Smooth muscle cell (in vitro differentiated cells): ENCODE measurements around the gene LCTL. TPM values are rescaled to one million over a fixed set of nuclear protein-coding genes. Genes with fewer than 3 reads are reported as not detected.
"Not testable (repeated sequence)": the region's sequence is repeated elsewhere in the genome, so short reads cannot be mapped to it uniquely, and the experiment has no call there.

Experiments used
- DNase-seq: peaks from one replicate; lab custom pipeline; 2025; ENCODE audit not compliant: unreplicated experiment; lab: John Stamatoyannopoulos, UW
- H2AFZ ChIP-seq: fragments of 200-600 bp; sonication (generic); 2 replicates; pipeline ENCODE4 v1.6.0; 2016; ENCODE audit warnings: antibody characterized with exemption, low read depth, mild to moderate bottlenecking
- H3F3A ChIP-seq: fragments of 200-600 bp; sonication (generic); 2 replicates; pipeline ENCODE4 v1.6.0; 2017; ENCODE audit warnings: antibody characterized with exemption, low read depth
- H3K27ac ChIP-seq: fragments of 200-600 bp; sonication (generic); 2 replicates; pipeline ENCODE4 v1.5.1; 2016; ENCODE audit warnings: low read depth, mild to moderate bottlenecking
- H3K27me3 ChIP-seq: fragments of 200-600 bp; sonication (generic); 2 replicates; pipeline ENCODE4 v1.6.1; 2016; ENCODE audit warnings: low read depth, mild to moderate bottlenecking
- H3K36me3 ChIP-seq: fragments of 200-600 bp; sonication (generic); 2 replicates; pipeline ENCODE4 v1.5.1; 2016; ENCODE audit warnings: low read depth
- H3K4me1 ChIP-seq: fragments of 200-600 bp; sonication (generic); 2 replicates; pipeline ENCODE4 v1.5.1; 2016; ENCODE audit warnings: low read depth
- H3K4me2 ChIP-seq: fragments of 200-600 bp; sonication (generic); 2 replicates; pipeline ENCODE4 v1.6.0; 2016; ENCODE audit warnings: mild to moderate bottlenecking
- H3K4me3 ChIP-seq: fragments of 200-600 bp; sonication (generic); 2 replicates; pipeline ENCODE4 v1.5.1; 2016; ENCODE audit warnings: mild to moderate bottlenecking
- H3K79me2 ChIP-seq: fragments of 200-600 bp; sonication (generic); 2 replicates; pipeline ENCODE4 v1.6.0; 2016; ENCODE audit warnings: low read depth, mild to moderate bottlenecking
- H3K9ac ChIP-seq: fragments of 200-600 bp; sonication (generic); 2 replicates; pipeline ENCODE4 v1.6.0; 2016; ENCODE audit warnings: low read depth
- H3K9me3 ChIP-seq: fragments of 200-600 bp; sonication (generic); replicated peaks from 2 replicates; pipeline ENCODE4 v1.5.1; 2016; ENCODE audit warnings: low read depth
- H4K20me1 ChIP-seq: fragments of 200-600 bp; sonication (generic); 2 replicates; pipeline ENCODE4 v1.6.0; 2016; ENCODE audit warnings: low read depth
- WGBS: methylation state at CpG from one replicate; pipeline ENCODE4 v1.1.7; 2016; ENCODE audit warnings: low lambda C conversion rate; 5-methylcytosine and 5-hydroxymethylcytosine counted together
- polyA plus RNA-seq: library from polyadenylated mRNA; unstranded; fragments of >200 nt; fragmentation: Nextera tagmentation; extraction: Ambion mirVana; gene quantifications from 2 replicates; pipeline ENCODE4 v1.2.1, GENCODE V29; 2016
- total RNA-seq: library from RNA; depleted of rRNA; stranded (reverse); fragments of >200 nt; gene quantifications from 2 replicates; pipeline ENCODE4 v1.2.3, GENCODE V29; 2014
- TF ChIP-seq, protein P1 (sequence below): fragments of 200-600 bp; sonication (generic); IDR thresholded peaks from 2 replicates; pipeline ENCODE4 v1.5.1; 2017; ENCODE audit warnings: borderline replicate concordance, mild to moderate bottlenecking, antibody characterized with exemption; ENCODE audit not compliant: insufficient read depth, poor library complexity, severe bottlenecking

The LCTL gene
- total and polyA plus RNA-seq, 2 experiments from 2014 or later = 4.3 to 6.4 TPM

GRCh38 chr15:66590435-66590834 lies 24.6 kb upstream of the LCTL start:
- H3F3A ChIP-seq = no peaks in the 10 kb centered on the region
- no peak overlapping the region for H3K4me3 ChIP-seq
- no peaks in the 10 kb centered on the region for H4K20me1 ChIP-seq
- no peaks in the 10 kb centered on the region for H3K4me1 ChIP-seq
- H3K9ac ChIP-seq = no peak overlapping the region
- H3K27ac ChIP-seq = no peak overlapping the region
- 97% methylated on average over 2 of the region's 2 CpGs for WGBS
- TF ChIP-seq, protein P1, sequence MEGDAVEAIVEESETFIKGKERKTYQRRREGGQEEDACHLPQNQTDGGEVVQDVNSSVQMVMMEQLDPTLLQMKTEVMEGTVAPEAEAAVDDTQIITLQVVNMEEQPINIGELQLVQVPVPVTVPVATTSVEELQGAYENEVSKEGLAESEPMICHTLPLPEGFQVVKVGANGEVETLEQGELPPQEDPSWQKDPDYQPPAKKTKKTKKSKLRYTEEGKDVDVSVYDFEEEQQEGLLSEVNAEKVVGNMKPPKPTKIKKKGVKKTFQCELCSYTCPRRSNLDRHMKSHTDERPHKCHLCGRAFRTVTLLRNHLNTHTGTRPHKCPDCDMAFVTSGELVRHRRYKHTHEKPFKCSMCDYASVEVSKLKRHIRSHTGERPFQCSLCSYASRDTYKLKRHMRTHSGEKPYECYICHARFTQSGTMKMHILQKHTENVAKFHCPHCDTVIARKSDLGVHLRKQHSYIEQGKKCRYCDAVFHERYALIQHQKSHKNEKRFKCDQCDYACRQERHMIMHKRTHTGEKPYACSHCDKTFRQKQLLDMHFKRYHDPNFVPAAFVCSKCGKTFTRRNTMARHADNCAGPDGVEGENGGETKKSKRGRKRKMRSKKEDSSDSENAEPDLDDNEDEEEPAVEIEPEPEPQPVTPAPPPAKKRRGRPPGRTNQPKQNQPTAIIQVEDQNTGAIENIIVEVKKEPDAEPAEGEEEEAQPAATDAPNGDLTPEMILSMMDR = no peak
- H3K27me3 ChIP-seq = no peaks in the 10 kb centered on the region
- no peak for DNase-seq
- H3K9me3 ChIP-seq = no peaks in the 10 kb centered on the region
- H3K4me2 ChIP-seq = no peak overlapping the region
- no peaks in the 10 kb centered on the region for H3K79me2 ChIP-seq
- H3K36me3 ChIP-seq = no peaks in the 10 kb centered on the region
- H2AFZ ChIP-seq = no peak overlapping the region

DNA sequence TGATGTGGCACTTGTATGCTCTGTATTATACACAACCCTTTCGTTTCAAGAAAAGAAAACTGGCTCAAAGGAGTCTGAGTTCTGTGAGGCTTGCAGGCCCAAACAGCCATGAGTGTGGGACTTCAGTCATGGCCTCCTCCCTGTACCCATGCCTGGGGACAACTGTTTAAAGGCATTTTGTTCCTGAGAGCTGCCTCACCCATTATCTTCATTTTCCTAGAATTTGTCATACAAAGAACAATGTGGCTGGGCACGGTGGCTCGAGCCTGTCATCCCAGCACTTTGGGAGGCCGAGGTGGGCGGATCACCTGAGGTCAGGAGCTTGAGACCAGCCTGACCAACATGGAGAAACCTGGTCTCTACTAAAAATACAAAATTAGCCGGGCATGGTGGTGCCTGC lies 23.6 kb upstream of the LCTL start:
- 90% methylated on average over 6 of the region's 6 CpGs for WGBS
- H3K27me3 ChIP-seq, H3K27ac ChIP-seq, H3F3A ChIP-seq, H3K4me1 ChIP-seq, H3K9me3 ChIP-seq, H3K4me3 ChIP-seq, H3K79me2 ChIP-seq, DNase-seq, H2AFZ ChIP-seq, H3K36me3 ChIP-seq, H3K4me2 ChIP-seq, H3K9ac ChIP-seq, H4K20me1 ChIP-seq: not testable (repeated sequence)

DNA sequence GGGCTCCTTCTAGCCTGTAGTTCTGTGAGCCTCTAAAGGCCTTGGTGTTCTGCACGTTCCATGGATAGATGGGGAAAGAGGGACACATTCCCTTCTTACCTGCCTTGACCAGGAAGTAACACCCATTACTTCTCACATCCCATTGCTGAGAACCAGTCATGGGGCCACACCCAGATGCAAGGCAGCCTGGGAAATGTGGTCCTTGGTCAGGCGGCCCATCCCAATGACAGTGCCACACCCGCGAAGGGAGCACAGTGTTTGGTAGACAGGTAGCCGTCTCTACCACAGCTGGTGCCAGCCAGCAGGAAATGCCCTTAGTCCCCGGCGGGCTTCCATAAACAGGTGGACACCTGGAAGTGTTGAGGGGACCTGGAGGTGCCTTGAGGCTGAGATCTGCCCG lies 23.2 kb upstream of the LCTL start:
- Histone ChIP-seq H3K9ac (no peak overlapping the region), H3K9me3 (no peaks in the 10 kb centered on the region), H3K27ac (no peak overlapping the region), H3F3A (no peaks in the 10 kb centered on the region), H3K36me3 (no peaks in the 10 kb centered on the region), H3K79me2 (no peaks in the 10 kb centered on the region), H3K4me2 (no peak overlapping the region), H3K4me3 (no peak overlapping the region), H3K4me1 (no peaks in the 10 kb centered on the region), H3K27me3 (no peaks in the 10 kb centered on the region), H4K20me1 (no peaks in the 10 kb centered on the region), H2AFZ (no peak overlapping the region)
- no peak for DNase-seq
- TF ChIP-seq, protein P1 = no peak
- 79% methylated on average over 8 of the region's 8 CpGs for WGBS

DNA sequence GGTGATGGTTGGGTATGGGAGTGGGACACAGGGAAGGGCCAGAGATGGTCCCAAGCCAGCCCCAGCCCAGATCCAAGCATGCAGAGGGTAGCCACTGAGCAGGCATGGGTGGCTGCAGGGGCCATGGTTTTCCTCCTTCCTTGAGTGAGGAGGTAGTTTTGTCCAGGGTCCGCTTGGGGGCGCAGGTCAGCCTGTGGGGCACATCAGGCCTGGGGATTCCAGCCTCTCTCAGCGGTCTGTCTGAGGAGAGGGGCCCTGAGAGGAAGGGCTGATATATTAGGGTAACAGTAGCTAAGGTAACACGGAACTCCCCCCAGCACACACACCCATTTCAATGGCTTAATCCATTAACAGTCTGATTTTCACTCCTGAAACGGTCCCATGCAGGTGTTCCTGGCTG lies 22.7 kb upstream of the LCTL start:
- Histone ChIP-seq H3K9ac (no peak overlapping the region), H3K79me2 (no peaks in the 10 kb centered on the region), H3F3A (no peaks in the 10 kb centered on the region), H3K9me3 (no peaks in the 10 kb centered on the region), H3K4me3 (no peak overlapping the region), H4K20me1 (no peaks in the 10 kb centered on the region), H3K4me1 (no peaks in the 10 kb centered on the region), H3K27me3 (no peaks in the 10 kb centered on the region), H3K36me3 (no peaks in the 10 kb centered on the region), H3K27ac (no peak overlapping the region), H3K4me2 (no peak overlapping the region), H2AFZ (no peak overlapping the region)
- no peak for DNase-seq
- 41% methylated on average over 5 of the region's 5 CpGs for WGBS
- TF ChIP-seq, protein P1 = no peak
